Activated CD8-positive, alpha-beta T cell treated with anti-CD3 and anti-CD28 coated beads for 36 hours (primary cell): Measurements from ENCODE around the gene PPDPF. TPM values are rescaled to one million over a fixed set of nuclear protein-coding genes. Genes with fewer than 3 reads are reported as not detected.

Source experiments
- ATAC-seq: fragments of 200-7000 bp; cut with Tn5 transposase; one replicate; pipeline ENCODE4 v1.10.0; 2021; ENCODE audit warnings: mild to moderate bottlenecking, moderate library complexity
- CTCF ChIA-PET: fragments of 350-600 bp; sonication (Branson Sonifier 250); formaldehyde crosslinking; loops from one replicate; lab custom pipeline; 2021; ENCODE audit warnings: antibody characterized with exemption; lab: Charles Lee
- POLR2A ChIA-PET: fragments of 350-600 bp; sonication (Branson Sonifier 250); formaldehyde crosslinking; loops from one replicate; lab custom pipeline; 2021; ENCODE audit warnings: antibody characterized with exemption; lab: Charles Lee
- DNase-seq: peaks from one replicate; pipeline ENCODE4 v3.0.0-alpha.2; 2020
- H3K27ac Mint-ChIP-seq: one replicate; pipeline ENCODE4 v1.8.0; 2021; ENCODE audit warnings: mild to moderate bottlenecking, mixed read lengths
- H3K27me3 Mint-ChIP-seq: one replicate; pipeline ENCODE4 v1.8.0; 2021; ENCODE audit warnings: mixed read lengths
- H3K36me3 Mint-ChIP-seq: one replicate; pipeline ENCODE4 v1.8.0; 2021; ENCODE audit warnings: low read depth, mixed read lengths
- H3K4me1 Mint-ChIP-seq: one replicate; pipeline ENCODE4 v1.8.0; 2021; ENCODE audit warnings: low read depth, mixed read lengths
- H3K4me3 Mint-ChIP-seq: one replicate; pipeline ENCODE4 v1.8.0; 2021; ENCODE audit warnings: mild to moderate bottlenecking, moderate library complexity, mixed read lengths
- H3K9me3 Mint-ChIP-seq: one replicate; pipeline ENCODE4 v1.8.0; 2021; ENCODE audit warnings: mixed read lengths
- CTCF ChIP-seq: fragments of 200-600 bp; IDR thresholded peaks from one replicate; pipeline ENCODE4 v1.8.0; 2022; ENCODE audit warnings: antibody characterized with exemption, mild to moderate bottlenecking
- intact Hi-C: fragments of 100-400 bp; cut with micrococcal nuclease; formaldehyde crosslinking; loops from one replicate; pipeline ENCODE4 v1.10.0; 2022
- total RNA-seq, 2 experiments: library from RNA; stranded (reverse); gene quantifications; one replicate each; pipeline ENCODE4 v1.2.3, GENCODE V29; 2021

The PPDPF gene
- total RNA-seq, 2 experiments from 2014 or later = 193 to 226 TPM

GRCh38 chr20:63546956-63547724 is 26.6 kb downstream of the PPDPF start:
- ChIA-PET POLR2A (no interaction called here), CTCF (interaction anchor here (1.1 kb wide), 1 partner anchor 9 kb away, joined by 3 read pairs; no protein-coding TSS in a partner anchor)
- no peak for ATAC-seq

GRCh38 chr20:63547725-63548480 is 27.3 kb downstream of the PPDPF start, which contains the start of gene SRMS:
TSS of gene SRMS (minus strand) at chr20:63547749. CDS start at chr20:63547463, 286 bp downstream.
- TF ChIP-seq CTCF = no peak
- ATAC-seq (no peak), DNase-seq (no peak)
- intact Hi-C loops = no loop called here
- POLR2A ChIA-PET = no interaction called here
- Mint-ChIP-seq H3K4me1 (peaks cover 8% of the 10 kb centered on the region), H3K36me3 (no peaks in the 10 kb centered on the region), H3K4me3 (no peak within 1 kb of the TSS), H3K9me3 (no peaks in the 10 kb centered on the region), H3K27me3 (peaks cover 7% of the 10 kb centered on the region), H3K27ac (no peak within 1 kb of the TSS)
- CTCF ChIA-PET = no interaction called here

More at GRCh38 chr20:63546956-63547724, 26.6 kb downstream of the PPDPF start:
- H3K27me3 Mint-ChIP-seq = peaks cover 7% of the 10 kb centered on the region
- H3K27ac Mint-ChIP-seq = no peak overlapping the region
- no peaks in the 10 kb centered on the region for H3K36me3 Mint-ChIP-seq
- intact Hi-C loops = no loop called here
- no peaks in the 10 kb centered on the region for H3K9me3 Mint-ChIP-seq
- no peak for DNase-seq
- H3K4me3 Mint-ChIP-seq = no peak overlapping the region
- TF ChIP-seq CTCF = no peak
- H3K4me1 Mint-ChIP-seq = peaks cover 2% of the 10 kb centered on the region

GRCh38 chr20:63548542-63548941 is 28.0 kb downstream of the PPDPF start:
- intact Hi-C loops = no loop called here
- Mint-ChIP-seq H3K9me3 (no peaks in the 10 kb centered on the region), H3K36me3 (no peaks in the 10 kb centered on the region), H3K4me3 (no peak overlapping the region), H3K27me3 (peaks cover 7% of the 10 kb centered on the region), H3K4me1 (peaks cover 11% of the 10 kb centered on the region), H3K27ac (no peak overlapping the region)
- ChIA-PET POLR2A (no interaction called here), CTCF (no interaction called here)
- no peak for TF ChIP-seq CTCF
- ATAC-seq (no peak), DNase-seq (no peak)

GRCh38 chr20:63549019-63549418 is 28.5 kb downstream of the PPDPF start:
- H3K9me3 Mint-ChIP-seq = no peaks in the 10 kb centered on the region
- no peak overlapping the region for H3K27ac Mint-ChIP-seq
- no peak for TF ChIP-seq CTCF
- POLR2A ChIA-PET = no interaction called here
- H3K27me3 Mint-ChIP-seq = peaks cover 7% of the 10 kb centered on the region
- no peaks in the 10 kb centered on the region for H3K36me3 Mint-ChIP-seq
- peaks cover 11% of the 10 kb centered on the region for H3K4me1 Mint-ChIP-seq
- H3K4me3 Mint-ChIP-seq = no peak overlapping the region
- CTCF ChIA-PET = no interaction called here
- ATAC-seq (no peak), DNase-seq (no peak)
- intact Hi-C loops = no loop called here
